Islet precursor cell (in vitro differentiated cells): Measurements from ENCODE around the gene CXCL1.

Source experiments
- DNase-seq: peaks from one replicate; pipeline ENCODE4 v3.0.0-alpha.2; 2018

The CXCL1 gene

GRCh38 chr4:73869130-73870055 lies at the start of gene CXCL1:
Gene CXCL1 (plus strand): TSS chr4:73869393. CDS start chr4:73869471, 78 bp downstream.
- DNase-seq = peak; percentile 69

GRCh38 chr4:73821325-73821724 lies 47.9 kb upstream of the CXCL1 start:
- DNase-seq = no peak

- DNase-seq = no peak
Measured at GRCh38 chr4:73822389-73822788, 46.8 kb upstream of the CXCL1 start.

- DNase-seq = no peak
Measured at GRCh38 chr4:73822812-73823504, 46.2 kb upstream of the CXCL1 start.

GRCh38 chr4:73823760-73824159 lies 45.4 kb upstream of the CXCL1 start:
- DNase-seq = no peak

GRCh38 chr4:73828956-73829355 lies 40.2 kb upstream of the CXCL1 start:
- no peak for DNase-seq

GRCh38 chr4:73831569-73831968 lies 37.6 kb upstream of the CXCL1 start:
- no peak for DNase-seq

GRCh38 chr4:73832651-73833237 lies 36.4 kb upstream of the CXCL1 start:
- no peak for DNase-seq

- peak; percentile 74 for DNase-seq
Measured at GRCh38 chr4:73836373-73837279, 32.6 kb upstream of the CXCL1 start, which contains the start of gene CXCL6. Gene CXCL6 (plus strand): TSS chr4:73836678. CDS start chr4:73836751, 73 bp downstream.

GRCh38 chr4:73839071-73839470 lies 30.1 kb upstream of the CXCL1 start:
- no peak for DNase-seq

GRCh38 chr4:73839715-73840114 lies 29.5 kb upstream of the CXCL1 start:
- no peak for DNase-seq

GRCh38 chr4:73841243-73841925 lies 27.8 kb upstream of the CXCL1 start:
- no peak for DNase-seq

- DNase-seq = no peak
Measured at GRCh38 chr4:73842696-73843095, 26.5 kb upstream of the CXCL1 start.

- no peak for DNase-seq
Measured at GRCh38 chr4:73843369-73843768, 25.8 kb upstream of the CXCL1 start.

- no peak for DNase-seq
Measured at GRCh38 chr4:73844345-73844744, 24.8 kb upstream of the CXCL1 start.

- DNase-seq = no peak
Measured at GRCh38 chr4:73844806-73845205, 24.4 kb upstream of the CXCL1 start.

- no peak for DNase-seq
Measured at GRCh38 chr4:73847526-73848182, 21.5 kb upstream of the CXCL1 start.

- DNase-seq = no peak
Measured at GRCh38 chr4:73848183-73848777, 20.9 kb upstream of the CXCL1 start.

- DNase-seq = no peak
Measured at GRCh38 chr4:73850261-73850970, 18.8 kb upstream of the CXCL1 start.

- no peak for DNase-seq
Measured at GRCh38 chr4:73851293-73851692, 17.9 kb upstream of the CXCL1 start.
